Thyroid gland (tissue), 4 donors: ENCODE data around the gene KRI1.

Experiments used
- CTCF ChIP-seq, 6 experiments: fragments of 200-600 bp in 3 of 6; fragments of 450-650 bp in 3 of 6; sonication (generic) in 3 of 6; IDR thresholded peaks; one replicate each; pipeline ENCODE4 v1.5.1; 2016 to 2019; ENCODE audit warnings: antibody characterized with exemption in 6 of 6, mild to moderate bottlenecking in 2 of 6, inconsistent platforms in 1 of 6, moderate library complexity in 1 of 6
- POLR2A ChIP-seq, 2 donors: fragments of 450-650 bp; IDR thresholded peaks; one replicate each; pipeline ENCODE4 v1.6.1; 2017; ENCODE audit warnings: antibody characterized with exemption in 2 of 2, mild to moderate bottlenecking in 2 of 2, moderate library complexity in 1 of 2

- TF ChIP-seq CTCF (IDR thresholded peaks at IDR 0.05) (no peak), POLR2A (IDR thresholded peaks at IDR 0.05) (no peak)
Observed at GRCh38 chr19:10587022-10587838, 21.4 kb upstream of the KRI1 start, which contains the start of gene AP1M2.
